Osteoblast (primary cell): ENCODE results near the gene DIP2B. TPM values are rescaled to one million over a fixed set of nuclear protein-coding genes. Genes with fewer than 3 reads are reported as not detected.

Source experiments
- DNase-seq: peaks from one replicate; pipeline ENCODE4 v3.0.0; 2011; ENCODE audit warnings: low spot score, mixed read lengths; ENCODE audit not compliant: insufficient read length; ENCODE audit errors: missing footprints
- H2AFZ ChIP-seq: 2 replicates; pipeline ENCODE4 v1.6.0; 2011; ENCODE audit warnings: mild to moderate bottlenecking, low read length
- H3K27ac ChIP-seq: 2 replicates; pipeline ENCODE4 v1.5.1; 2011; ENCODE audit warnings: mild to moderate bottlenecking, low read depth, low read length, moderate library complexity
- H3K27me3 ChIP-seq: 2 replicates; pipeline ENCODE4 v1.6.0; 2012; ENCODE audit warnings: mild to moderate bottlenecking, control low read depth, inconsistent platforms, low read length, moderate library complexity; ENCODE audit not compliant: insufficient read depth
- H3K36me3 ChIP-seq: 2 replicates; pipeline ENCODE4 v1.5.1; 2011; ENCODE audit warnings: mild to moderate bottlenecking, low read length, control low read depth, moderate library complexity; ENCODE audit not compliant: insufficient read depth
- H3K4me1 ChIP-seq: 2 replicates; pipeline ENCODE4 v1.5.1; 2011; ENCODE audit warnings: mild to moderate bottlenecking, low read length, control low read depth, moderate library complexity; ENCODE audit not compliant: insufficient read depth
- H3K4me2 ChIP-seq: 2 replicates; pipeline ENCODE4 v1.6.0; 2011; ENCODE audit warnings: mild to moderate bottlenecking, low read length; ENCODE audit not compliant: insufficient read depth
- H3K4me3 ChIP-seq: fragments of 200-600 bp; sonication (generic); 3 replicates; pipeline ENCODE4 v1.5.1; 2012; ENCODE audit warnings: mild to moderate bottlenecking, low read length, inconsistent platforms; ENCODE audit not compliant: insufficient read depth
- H3K79me2 ChIP-seq: 2 replicates; pipeline ENCODE4 v1.6.0; 2012; ENCODE audit warnings: mild to moderate bottlenecking, low read length, control low read depth, inconsistent platforms; ENCODE audit not compliant: insufficient read depth
- H3K9me3 ChIP-seq: 2 replicates; pipeline ENCODE4 v1.5.1; 2011; ENCODE audit warnings: low read depth, low read length, control low read depth
- H4K20me1 ChIP-seq: 2 replicates; pipeline ENCODE4 v1.6.0; 2012; ENCODE audit warnings: mild to moderate bottlenecking, low read length, control low read depth; ENCODE audit not compliant: insufficient read depth
- total RNA-seq: library from RNA; depleted of rRNA; stranded (reverse); fragments of >200 nt; gene quantifications from 2 replicates; pipeline ENCODE4 v1.2.3, GENCODE V29; 2012
- TF ChIP-seq, protein P1 (sequence below): IDR thresholded peaks from 2 replicates; pipeline ENCODE4 v1.5.1; 2011; ENCODE audit warnings: mild to moderate bottlenecking, low read depth, low read length, moderate library complexity; ENCODE audit errors: extremely low read depth

DIP2B gene
- total RNA-seq, 1 donor = 28.2 TPM

GRCh38 chr12:50772470-50772869, 267.7 kb downstream of the DIP2B start:
- no peaks in the 10 kb centered on the region for H3K27me3 ChIP-seq
- H4K20me1 ChIP-seq = peaks cover 10% of the 10 kb centered on the region
- H3K79me2 ChIP-seq = peaks cover 88% of the 10 kb centered on the region
- TF ChIP-seq, protein P1, sequence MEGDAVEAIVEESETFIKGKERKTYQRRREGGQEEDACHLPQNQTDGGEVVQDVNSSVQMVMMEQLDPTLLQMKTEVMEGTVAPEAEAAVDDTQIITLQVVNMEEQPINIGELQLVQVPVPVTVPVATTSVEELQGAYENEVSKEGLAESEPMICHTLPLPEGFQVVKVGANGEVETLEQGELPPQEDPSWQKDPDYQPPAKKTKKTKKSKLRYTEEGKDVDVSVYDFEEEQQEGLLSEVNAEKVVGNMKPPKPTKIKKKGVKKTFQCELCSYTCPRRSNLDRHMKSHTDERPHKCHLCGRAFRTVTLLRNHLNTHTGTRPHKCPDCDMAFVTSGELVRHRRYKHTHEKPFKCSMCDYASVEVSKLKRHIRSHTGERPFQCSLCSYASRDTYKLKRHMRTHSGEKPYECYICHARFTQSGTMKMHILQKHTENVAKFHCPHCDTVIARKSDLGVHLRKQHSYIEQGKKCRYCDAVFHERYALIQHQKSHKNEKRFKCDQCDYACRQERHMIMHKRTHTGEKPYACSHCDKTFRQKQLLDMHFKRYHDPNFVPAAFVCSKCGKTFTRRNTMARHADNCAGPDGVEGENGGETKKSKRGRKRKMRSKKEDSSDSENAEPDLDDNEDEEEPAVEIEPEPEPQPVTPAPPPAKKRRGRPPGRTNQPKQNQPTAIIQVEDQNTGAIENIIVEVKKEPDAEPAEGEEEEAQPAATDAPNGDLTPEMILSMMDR = no peak
- H3K9me3 ChIP-seq = no peaks in the 10 kb centered on the region
- H2AFZ ChIP-seq = no peak overlapping the region
- no peak overlapping the region for H3K4me3 ChIP-seq
- no peak overlapping the region for H3K27ac ChIP-seq
- no peak for DNase-seq
- peaks cover 7% of the 10 kb centered on the region for H3K36me3 ChIP-seq
- no peaks in the 10 kb centered on the region for H3K4me1 ChIP-seq
- no peak overlapping the region for H3K4me2 ChIP-seq

DNA sequence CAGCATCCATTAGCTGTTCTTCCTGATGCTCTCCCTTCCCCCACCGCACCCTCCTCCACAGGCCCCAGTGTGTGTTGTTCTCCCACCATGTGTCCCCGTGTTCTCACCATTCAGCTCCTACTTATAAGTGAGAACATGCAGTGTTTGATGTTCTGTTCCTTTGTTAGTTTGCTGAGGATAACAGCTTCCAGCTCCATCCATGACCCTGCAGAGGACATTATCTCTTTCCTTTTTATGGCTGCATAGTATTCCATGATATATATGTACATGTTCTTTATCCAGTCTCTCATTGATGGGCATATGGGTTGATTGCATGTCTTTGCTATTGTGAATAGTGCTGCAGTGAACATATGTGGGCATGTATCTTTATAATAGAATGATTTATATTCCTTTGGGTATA, 268.1 kb downstream of the DIP2B start:
- Histone ChIP-seq H3K27ac (no peak overlapping the region), H3K79me2 (peaks cover 88% of the 10 kb centered on the region), H3K4me2 (no peak overlapping the region), H3K36me3 (peaks cover 7% of the 10 kb centered on the region), H3K9me3 (no peaks in the 10 kb centered on the region), H4K20me1 (peaks cover 11% of the 10 kb centered on the region), H3K27me3 (no peaks in the 10 kb centered on the region), H2AFZ (no peak overlapping the region), H3K4me1 (no peaks in the 10 kb centered on the region), H3K4me3 (no peak overlapping the region)
- no peak for DNase-seq
- TF ChIP-seq, protein P1 = no peak

GRCh38 chr12:50775251-50775650, 270.5 kb downstream of the DIP2B start:
- peaks cover 87% of the 10 kb centered on the region for H3K79me2 ChIP-seq
- no peaks in the 10 kb centered on the region for H3K9me3 ChIP-seq
- peaks cover 7% of the 10 kb centered on the region for H3K36me3 ChIP-seq
- H3K4me3 ChIP-seq = no peak overlapping the region
- H3K4me1 ChIP-seq = no peaks in the 10 kb centered on the region
- H3K27ac ChIP-seq = no peak overlapping the region
- no peak overlapping the region for H3K4me2 ChIP-seq
- DNase-seq = peak; percentile 38
- peaks cover 13% of the 10 kb centered on the region for H4K20me1 ChIP-seq
- TF ChIP-seq, protein P1 = no peak
- H3K27me3 ChIP-seq = no peaks in the 10 kb centered on the region
- H2AFZ ChIP-seq = no peak overlapping the region

- Histone ChIP-seq H2AFZ (no peak overlapping the region), H3K9me3 (no peaks in the 10 kb centered on the region), H3K79me2 (peaks cover 73% of the 10 kb centered on the region), H4K20me1 (peaks cover 11% of the 10 kb centered on the region), H3K27ac (no peak overlapping the region), H3K4me1 (no peaks in the 10 kb centered on the region), H3K36me3 (peaks cover 10% of the 10 kb centered on the region), H3K27me3 (no peaks in the 10 kb centered on the region), H3K4me3 (no peak overlapping the region), H3K4me2 (no peak overlapping the region)
- TF ChIP-seq, protein P1 = no peak
- DNase-seq = no peak
Measured at GRCh38 chr12:50776749-50777728, 272.3 kb downstream of the DIP2B start.
